ENCODE measurements around the gene NCKAP5.

Gene NCKAP5

GRCh38 chr2:133598769-133599168, 30.5 kb upstream of the NCKAP5 start:
- DNase-seq (ENCODE audit: low read depth) = no peak
- H3K4me3 ChIP-seq (ENCODE audit: control insufficient read depth, low read depth, low read length) = no peak overlapping the region
- no peak for TF ChIP-seq CTCF (conservative IDR thresholded peaks at IDR 0.05; ENCODE audit: control insufficient read depth, insufficient read depth, low read depth, low read length)

GRCh38 chr2:133596701-133597393, 28.6 kb upstream of the NCKAP5 start:
- DNase-seq (ENCODE audit: low read depth) = no peak
- H3K4me3 ChIP-seq (ENCODE audit: control insufficient read depth, low read depth, low read length) = no peak overlapping the region
- no peak for TF ChIP-seq CTCF (conservative IDR thresholded peaks at IDR 0.05; ENCODE audit: control insufficient read depth, insufficient read depth, low read depth, low read length)

GRCh38 chr2:133591164-133591563, 22.9 kb upstream of the NCKAP5 start:
- no peak for TF ChIP-seq CTCF (conservative IDR thresholded peaks at IDR 0.05; ENCODE audit: control insufficient read depth, insufficient read depth, low read depth, low read length)
- DNase-seq (ENCODE audit: low read depth) = no peak
- H3K4me3 ChIP-seq (ENCODE audit: control insufficient read depth, low read depth, low read length) = no peak overlapping the region

GRCh38 chr2:133589456-133589855, 21.2 kb upstream of the NCKAP5 start:
- no peak for DNase-seq (ENCODE audit: low read depth)
- H3K4me3 ChIP-seq (ENCODE audit: control insufficient read depth, low read depth, low read length) = no peak overlapping the region
- TF ChIP-seq CTCF (conservative IDR thresholded peaks at IDR 0.05; ENCODE audit: control insufficient read depth, insufficient read depth, low read depth, low read length) = no peak

GRCh38 chr2:133588144-133588543, 19.9 kb upstream of the NCKAP5 start:
- no peak overlapping the region for H3K4me3 ChIP-seq (ENCODE audit: control insufficient read depth, low read depth, low read length)
- no peak for DNase-seq (ENCODE audit: low read depth)
- TF ChIP-seq CTCF (conservative IDR thresholded peaks at IDR 0.05; ENCODE audit: control insufficient read depth, insufficient read depth, low read depth, low read length) = no peak

- H3K4me3 ChIP-seq (ENCODE audit: control insufficient read depth, low read depth, low read length) = no peak overlapping the region
- DNase-seq (ENCODE audit: low read depth) = no peak
- no peak for TF ChIP-seq CTCF (conservative IDR thresholded peaks at IDR 0.05; ENCODE audit: control insufficient read depth, insufficient read depth, low read depth, low read length)
Observed at GRCh38 chr2:133586978-133587377, 18.7 kb upstream of the NCKAP5 start.

Data from fibroblast of mammary gland (primary cell).